K562 (cell line): ENCODE measurements around the gene EMC1. TPM values are rescaled to one million over a fixed set of nuclear protein-coding genes. Genes with fewer than 3 reads are reported as not detected.
A peak's percentile ranks its signal among the peaks of the same experiment; 100 is the strongest.

Experiments used
- BCL6 ChIP-seq: fragments of 250-450 bp; sonication (Bioruptor Pico); IDR thresholded peaks from 2 replicates; pipeline ENCODE4 v1.4.0; 2020
- CHD2 ChIP-seq: IDR thresholded peaks from 2 replicates; pipeline ENCODE4 v1.6.1; 2011; ENCODE audit warnings: low read depth, low read length
- HLTF ChIP-seq: fragments of 450-650 bp; IDR thresholded peaks from 2 replicates; pipeline ENCODE4 v1.6.1; 2016
- HNRNPK ChIP-seq: fragments of 200-400 bp; formaldehyde crosslinking; IDR thresholded peaks from one replicate; pipeline ENCODE4 v1.6.1; 2018; ENCODE audit warnings: mild to moderate bottlenecking, low read depth, low read length; ENCODE audit not compliant: poor library complexity, severe bottlenecking
- MTA2 ChIP-seq: fragments of 450-650 bp; IDR thresholded peaks from 2 replicates; pipeline ENCODE4 v1.6.1; 2016; ENCODE audit warnings: low read depth
- SLC30A9 ChIP-seq: fragments of 250-450 bp; sonication (Bioruptor Pico); IDR thresholded peaks from 2 replicates; pipeline ENCODE4 v1.8.0; 2022; ENCODE audit warnings: mild to moderate bottlenecking, moderate library complexity
- ZNF584 ChIP-seq: fragments of 200-800 bp; sonication (Bioruptor generic); IDR thresholded peaks from 2 replicates; pipeline ENCODE4 v1.6.1; 2016; ENCODE audit warnings: low read depth, mild to moderate bottlenecking, missing genetic modification characterization, missing compliant biosample characterization
- polyA plus RNA-seq, 8 experiments: library from polyadenylated mRNA; depleted of rRNA in 4 of 8; stranded (reverse) in 5 of 8; unstranded in 3 of 8; fragments of >200 nt; fragmentation: Nextera tagmentation in 2 of 8; fragmentation: Illumina TruSeq in 1 of 8; extraction: Ambion mirVana in 2 of 8; extraction: Trizol in 1 of 8; gene quantifications; 2 replicates each; pipeline versions ENCODE4 v1.2.1 to v1.2.3, GENCODE V29; 2011 to 2014; ENCODE audit warnings: inconsistent platforms in 1 of 8, missing spikeins in 1 of 8
- total RNA-seq, 7 experiments: library from RNA; depleted of rRNA in 6 of 7; stranded (reverse); fragments of >200 nt in 6 of 7; fragmentation: Illumina TruSeq in 2 of 7; extraction: Trizol in 2 of 7; gene quantifications; 2 replicates each; pipeline versions ENCODE4 v1.2.1 to v1.2.3, GENCODE V29; 2011 to 2021; ENCODE audit warnings: low replicate concordance in 1 of 7
- TF ChIP-seq, protein P1 (sequence below), 2 experiments: fragments of 450-650 bp; IDR thresholded peaks; 2 replicates each; pipeline ENCODE4 v1.6.1; 2018; ENCODE audit warnings: mild to moderate bottlenecking in 2 of 2, low read depth in 1 of 2; ENCODE audit not compliant: partially characterized antibody in 2 of 2
- TF ChIP-seq, protein P2 (sequence below): fragments of 450-650 bp; IDR thresholded peaks from 2 replicates; pipeline ENCODE4 v1.6.1; 2016; ENCODE audit warnings: antibody characterized with exemption
- TF ChIP-seq, protein P3 (sequence below): sonication (generic); formaldehyde crosslinking; IDR thresholded peaks from 2 replicates; pipeline ENCODE4 v1.8.1; 2022; ENCODE audit warnings: missing genetic modification reagents
- TF ChIP-seq, protein P4 (sequence below): sonication (generic); formaldehyde crosslinking; IDR thresholded peaks from 2 replicates; pipeline ENCODE4 v1.9.0; 2022; ENCODE audit warnings: mild to moderate bottlenecking, missing genetic modification reagents
- TF ChIP-seq, protein P5 (sequence below): fragments of 250-450 bp; sonication (Bioruptor Pico); IDR thresholded peaks from 2 replicates; pipeline ENCODE4 v1.4.0; 2020; ENCODE audit warnings: mild to moderate bottlenecking
- TF ChIP-seq, protein P6 (sequence below): IDR thresholded peaks from 3 replicates; pipeline ENCODE4 v1.6.1; 2011; ENCODE audit warnings: borderline replicate concordance, mild to moderate bottlenecking, moderate library complexity; ENCODE audit not compliant: insufficient read length; ENCODE audit errors: extremely low read depth
- TF ChIP-seq, protein P7 (sequence below): sonication (generic); formaldehyde crosslinking; IDR thresholded peaks from 2 replicates; pipeline ENCODE4 v1.9.0; 2022; ENCODE audit warnings: mild to moderate bottlenecking, missing genetic modification reagents

The EMC1 gene
- total and polyA plus RNA-seq, 9 of the 15 experiments (the other 6 are each of a cell fraction or from before 2014, with no cell fraction given) = 17.8 to 88.2 (median 37.4) TPM

DNA sequence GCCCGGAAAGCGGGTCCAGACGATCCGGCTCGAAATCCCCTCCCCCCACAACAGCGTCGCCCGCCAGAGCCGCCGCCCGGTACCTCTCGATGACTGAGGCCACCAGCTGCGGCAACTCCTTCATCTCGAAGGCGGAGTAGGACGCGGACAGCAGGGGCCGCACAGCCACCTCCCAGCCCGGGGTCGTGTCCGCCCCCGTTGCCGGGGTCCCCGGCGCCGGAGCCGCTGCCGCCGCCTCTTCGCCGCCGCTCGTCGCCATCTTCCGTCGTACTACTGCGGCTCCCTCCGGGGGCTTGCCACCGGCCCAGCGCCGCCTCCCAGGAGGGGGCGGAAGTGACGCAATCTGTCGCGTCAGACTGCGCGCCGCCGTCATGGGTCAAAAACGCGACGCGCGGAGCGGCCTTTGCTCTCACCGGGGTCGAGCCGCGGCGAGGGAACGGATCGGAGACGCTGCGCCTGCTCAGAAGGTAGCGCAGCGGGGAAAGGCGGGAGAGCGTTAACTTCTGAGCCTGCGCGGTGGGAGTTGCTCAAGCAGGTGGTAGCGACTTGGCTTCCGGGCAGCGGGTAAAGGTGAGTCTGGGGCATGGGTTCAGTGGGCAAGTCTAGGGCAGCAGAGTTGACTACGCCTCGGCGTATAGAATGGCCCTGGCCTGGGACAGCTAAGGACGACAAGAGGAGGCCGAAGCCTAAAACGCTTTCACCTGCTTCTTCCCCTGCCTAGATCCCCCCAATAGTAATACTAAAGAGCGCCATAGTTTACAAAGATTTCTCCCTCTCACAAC, 41.1 kb downstream of the EMC1 start, which contains the start of gene UBR4 (continued):
- TF ChIP-seq, protein P1, sequence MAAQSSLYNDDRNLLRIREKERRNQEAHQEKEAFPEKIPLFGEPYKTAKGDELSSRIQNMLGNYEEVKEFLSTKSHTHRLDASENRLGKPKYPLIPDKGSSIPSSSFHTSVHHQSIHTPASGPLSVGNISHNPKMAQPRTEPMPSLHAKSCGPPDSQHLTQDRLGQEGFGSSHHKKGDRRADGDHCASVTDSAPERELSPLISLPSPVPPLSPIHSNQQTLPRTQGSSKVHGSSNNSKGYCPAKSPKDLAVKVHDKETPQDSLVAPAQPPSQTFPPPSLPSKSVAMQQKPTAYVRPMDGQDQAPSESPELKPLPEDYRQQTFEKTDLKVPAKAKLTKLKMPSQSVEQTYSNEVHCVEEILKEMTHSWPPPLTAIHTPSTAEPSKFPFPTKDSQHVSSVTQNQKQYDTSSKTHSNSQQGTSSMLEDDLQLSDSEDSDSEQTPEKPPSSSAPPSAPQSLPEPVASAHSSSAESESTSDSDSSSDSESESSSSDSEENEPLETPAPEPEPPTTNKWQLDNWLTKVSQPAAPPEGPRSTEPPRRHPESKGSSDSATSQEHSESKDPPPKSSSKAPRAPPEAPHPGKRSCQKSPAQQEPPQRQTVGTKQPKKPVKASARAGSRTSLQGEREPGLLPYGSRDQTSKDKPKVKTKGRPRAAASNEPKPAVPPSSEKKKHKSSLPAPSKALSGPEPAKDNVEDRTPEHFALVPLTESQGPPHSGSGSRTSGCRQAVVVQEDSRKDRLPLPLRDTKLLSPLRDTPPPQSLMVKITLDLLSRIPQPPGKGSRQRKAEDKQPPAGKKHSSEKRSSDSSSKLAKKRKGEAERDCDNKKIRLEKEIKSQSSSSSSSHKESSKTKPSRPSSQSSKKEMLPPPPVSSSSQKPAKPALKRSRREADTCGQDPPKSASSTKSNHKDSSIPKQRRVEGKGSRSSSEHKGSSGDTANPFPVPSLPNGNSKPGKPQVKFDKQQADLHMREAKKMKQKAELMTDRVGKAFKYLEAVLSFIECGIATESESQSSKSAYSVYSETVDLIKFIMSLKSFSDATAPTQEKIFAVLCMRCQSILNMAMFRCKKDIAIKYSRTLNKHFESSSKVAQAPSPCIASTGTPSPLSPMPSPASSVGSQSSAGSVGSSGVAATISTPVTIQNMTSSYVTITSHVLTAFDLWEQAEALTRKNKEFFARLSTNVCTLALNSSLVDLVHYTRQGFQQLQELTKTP (IDR thresholded peaks at IDR 0.05; ENCODE audit: low read depth in 1 of 2, partially characterized antibody in 2 of 2) = no peak
- TF ChIP-seq HNRNPK (peak; percentile 20), ZNF584 (CRISPR knock-in tag) (no peak), CHD2 (peak; percentile 27; the same call in 1 of the 2 replicates), HLTF (peak; percentile 40; the same call in 1 of the 2 replicates), BCL6 (CRISPR knock-in tag) (no peak), SLC30A9 (no peak), MTA2 (no peak)
- TF ChIP-seq, protein P2, sequence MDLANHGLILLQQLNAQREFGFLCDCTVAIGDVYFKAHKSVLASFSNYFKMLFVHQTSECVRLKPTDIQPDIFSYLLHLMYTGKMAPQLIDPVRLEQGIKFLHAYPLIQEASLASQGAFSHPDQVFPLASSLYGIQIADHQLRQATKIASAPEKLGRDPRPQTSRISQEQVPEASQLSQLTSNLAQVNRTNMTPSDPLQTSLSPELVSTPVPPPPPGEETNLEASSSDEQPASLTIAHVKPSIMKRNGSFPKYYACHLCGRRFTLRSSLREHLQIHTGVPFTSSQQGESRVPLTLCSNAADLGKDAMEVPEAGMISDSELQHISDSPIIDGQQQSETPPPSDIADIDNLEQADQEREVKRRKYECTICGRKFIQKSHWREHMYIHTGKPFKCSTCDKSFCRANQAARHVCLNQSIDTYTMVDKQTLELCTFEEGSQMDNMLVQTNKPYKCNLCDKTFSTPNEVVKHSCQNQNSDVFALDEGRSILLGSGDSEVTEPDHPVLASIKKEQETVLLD = peak; percentile 94
- TF ChIP-seq, protein P3, sequence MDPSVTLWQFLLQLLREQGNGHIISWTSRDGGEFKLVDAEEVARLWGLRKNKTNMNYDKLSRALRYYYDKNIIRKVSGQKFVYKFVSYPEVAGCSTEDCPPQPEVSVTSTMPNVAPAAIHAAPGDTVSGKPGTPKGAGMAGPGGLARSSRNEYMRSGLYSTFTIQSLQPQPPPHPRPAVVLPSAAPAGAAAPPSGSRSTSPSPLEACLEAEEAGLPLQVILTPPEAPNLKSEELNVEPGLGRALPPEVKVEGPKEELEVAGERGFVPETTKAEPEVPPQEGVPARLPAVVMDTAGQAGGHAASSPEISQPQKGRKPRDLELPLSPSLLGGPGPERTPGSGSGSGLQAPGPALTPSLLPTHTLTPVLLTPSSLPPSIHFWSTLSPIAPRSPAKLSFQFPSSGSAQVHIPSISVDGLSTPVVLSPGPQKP (CRISPR knock-in tag) = peak; percentile 94
- TF ChIP-seq, protein P4, sequence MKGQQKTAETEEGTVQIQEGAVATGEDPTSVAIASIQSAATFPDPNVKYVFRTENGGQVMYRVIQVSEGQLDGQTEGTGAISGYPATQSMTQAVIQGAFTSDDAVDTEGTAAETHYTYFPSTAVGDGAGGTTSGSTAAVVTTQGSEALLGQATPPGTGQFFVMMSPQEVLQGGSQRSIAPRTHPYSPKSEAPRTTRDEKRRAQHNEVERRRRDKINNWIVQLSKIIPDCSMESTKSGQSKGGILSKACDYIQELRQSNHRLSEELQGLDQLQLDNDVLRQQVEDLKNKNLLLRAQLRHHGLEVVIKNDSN (CRISPR knock-in tag) = no peak
- TF ChIP-seq, protein P5, sequence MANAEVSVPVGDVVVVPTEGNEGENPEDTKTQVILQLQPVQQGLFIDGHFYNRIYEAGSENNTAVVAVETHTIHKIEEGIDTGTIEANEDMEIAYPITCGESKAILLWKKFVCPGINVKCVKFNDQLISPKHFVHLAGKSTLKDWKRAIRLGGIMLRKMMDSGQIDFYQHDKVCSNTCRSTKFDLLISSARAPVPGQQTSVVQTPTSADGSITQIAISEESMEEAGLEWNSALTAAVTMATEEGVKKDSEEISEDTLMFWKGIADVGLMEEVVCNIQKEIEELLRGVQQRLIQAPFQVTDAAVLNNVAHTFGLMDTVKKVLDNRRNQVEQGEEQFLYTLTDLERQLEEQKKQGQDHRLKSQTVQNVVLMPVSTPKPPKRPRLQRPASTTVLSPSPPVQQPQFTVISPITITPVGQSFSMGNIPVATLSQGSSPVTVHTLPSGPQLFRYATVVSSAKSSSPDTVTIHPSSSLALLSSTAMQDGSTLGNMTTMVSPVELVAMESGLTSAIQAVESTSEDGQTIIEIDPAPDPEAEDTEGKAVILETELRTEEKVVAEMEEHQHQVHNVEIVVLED = peak; percentile 89
- TF ChIP-seq, protein P6, sequence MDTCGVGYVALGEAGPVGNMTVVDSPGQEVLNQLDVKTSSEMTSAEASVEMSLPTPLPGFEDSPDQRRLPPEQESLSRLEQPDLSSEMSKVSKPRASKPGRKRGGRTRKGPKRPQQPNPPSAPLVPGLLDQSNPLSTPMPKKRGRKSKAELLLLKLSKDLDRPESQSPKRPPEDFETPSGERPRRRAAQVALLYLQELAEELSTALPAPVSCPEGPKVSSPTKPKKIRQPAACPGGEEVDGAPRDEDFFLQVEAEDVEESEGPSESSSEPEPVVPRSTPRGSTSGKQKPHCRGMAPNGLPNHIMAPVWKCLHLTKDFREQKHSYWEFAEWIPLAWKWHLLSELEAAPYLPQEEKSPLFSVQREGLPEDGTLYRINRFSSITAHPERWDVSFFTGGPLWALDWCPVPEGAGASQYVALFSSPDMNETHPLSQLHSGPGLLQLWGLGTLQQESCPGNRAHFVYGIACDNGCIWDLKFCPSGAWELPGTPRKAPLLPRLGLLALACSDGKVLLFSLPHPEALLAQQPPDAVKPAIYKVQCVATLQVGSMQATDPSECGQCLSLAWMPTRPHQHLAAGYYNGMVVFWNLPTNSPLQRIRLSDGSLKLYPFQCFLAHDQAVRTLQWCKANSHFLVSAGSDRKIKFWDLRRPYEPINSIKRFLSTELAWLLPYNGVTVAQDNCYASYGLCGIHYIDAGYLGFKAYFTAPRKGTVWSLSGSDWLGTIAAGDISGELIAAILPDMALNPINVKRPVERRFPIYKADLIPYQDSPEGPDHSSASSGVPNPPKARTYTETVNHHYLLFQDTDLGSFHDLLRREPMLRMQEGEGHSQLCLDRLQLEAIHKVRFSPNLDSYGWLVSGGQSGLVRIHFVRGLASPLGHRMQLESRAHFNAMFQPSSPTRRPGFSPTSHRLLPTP = no peak
- TF ChIP-seq, protein P7, sequence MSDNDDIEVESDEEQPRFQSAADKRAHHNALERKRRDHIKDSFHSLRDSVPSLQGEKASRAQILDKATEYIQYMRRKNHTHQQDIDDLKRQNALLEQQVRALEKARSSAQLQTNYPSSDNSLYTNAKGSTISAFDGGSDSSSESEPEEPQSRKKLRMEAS (CRISPR knock-in tag) = peak; percentile 97
